NCI-H345 treated with DMSO at 0.1 percent for 48 hours (cell line): ENCODE results near the gene ASNSD1.
"Not testable (repeated sequence)": the region's sequence is repeated elsewhere in the genome, so short reads cannot be mapped to it uniquely, and the experiment has no call there.

Experiments used
- DNase-seq: peaks from one replicate; lab custom pipeline; 2025; ENCODE audit not compliant: unreplicated experiment; lab: John Stamatoyannopoulos, UW

Gene ASNSD1

GRCh38 chr2:189646521-189646920 lies 14.7 kb upstream of the ASNSD1 start:
- no peak for DNase-seq

- DNase-seq, result no peak
Observed at GRCh38 chr2:189648846-189649509, 12.3 kb upstream of the ASNSD1 start.

- no peak for DNase-seq
Observed at GRCh38 chr2:189651284-189651683, 10.0 kb upstream of the ASNSD1 start.

GRCh38 chr2:189653464-189653863 lies 7.8 kb upstream of the ASNSD1 start:
- not testable (repeated sequence) for DNase-seq

- DNase-seq, result no peak
Observed at GRCh38 chr2:189654641-189655040, 6.6 kb upstream of the ASNSD1 start.

GRCh38 chr2:189657867-189658266 lies 3.4 kb upstream of the ASNSD1 start:
- no peak for DNase-seq

- no peak for DNase-seq
Observed at GRCh38 chr2:189658306-189659212, 2.7 kb upstream of the ASNSD1 start.

- no peak for DNase-seq
Observed at GRCh38 chr2:189659734-189660133, 1.5 kb upstream of the ASNSD1 start.

GRCh38 chr2:189660803-189661147 lies 484 bp upstream of the ASNSD1 start:
- no peak for DNase-seq

GRCh38 chr2:189661957-189662321 lies 680 bp downstream of the ASNSD1 start:
- no peak for DNase-seq

GRCh38 chr2:189662669-189663226 lies 1.5 kb downstream of the ASNSD1 start:
- DNase-seq, result no peak

GRCh38 chr2:189663319-189663718 lies 2.1 kb downstream of the ASNSD1 start:
- not testable (repeated sequence) for DNase-seq

- DNase-seq, result no peak
Observed at GRCh38 chr2:189669913-189670312, 8.7 kb downstream of the ASNSD1 start.

GRCh38 chr2:189673661-189674373 lies 12.6 kb downstream of the ASNSD1 start:
- no peak for DNase-seq

GRCh38 chr2:189674374-189675112 lies 13.3 kb downstream of the ASNSD1 start, which contains the start of gene ANKAR:
TSS of gene ANKAR (plus strand) at chr2:189674670. CDS start at chr2:189676491, 1,821 bp downstream.
- DNase-seq, result no peak

- no peak for DNase-seq
Observed at GRCh38 chr2:189676471-189676870, 15.2 kb downstream of the ASNSD1 start.

- no peak for DNase-seq
Observed at GRCh38 chr2:189679226-189679625, 18.0 kb downstream of the ASNSD1 start.

GRCh38 chr2:189681203-189681602 lies 19.9 kb downstream of the ASNSD1 start:
- DNase-seq, result no peak

GRCh38 chr2:189681903-189682302 lies 20.6 kb downstream of the ASNSD1 start:
- no peak for DNase-seq

- DNase-seq, result no peak
Observed at GRCh38 chr2:189683348-189683747, 22.1 kb downstream of the ASNSD1 start.

- DNase-seq, result no peak
Observed at GRCh38 chr2:189684811-189685210, 23.6 kb downstream of the ASNSD1 start.
